RCC 7860 (cell line): ENCODE measurements around the gene ERH.

Source experiments
- DNase-seq: peaks from one replicate; pipeline ENCODE4 v3.0.0-alpha.2; 2015; ENCODE audit warnings: low spot score
- FAIRE-seq: peaks from 2 replicates; lab custom pipeline; 2012; peaks lifted over from hg19 to GRCh38; lab: Jason Lieb, UNC

ERH gene

DNA sequence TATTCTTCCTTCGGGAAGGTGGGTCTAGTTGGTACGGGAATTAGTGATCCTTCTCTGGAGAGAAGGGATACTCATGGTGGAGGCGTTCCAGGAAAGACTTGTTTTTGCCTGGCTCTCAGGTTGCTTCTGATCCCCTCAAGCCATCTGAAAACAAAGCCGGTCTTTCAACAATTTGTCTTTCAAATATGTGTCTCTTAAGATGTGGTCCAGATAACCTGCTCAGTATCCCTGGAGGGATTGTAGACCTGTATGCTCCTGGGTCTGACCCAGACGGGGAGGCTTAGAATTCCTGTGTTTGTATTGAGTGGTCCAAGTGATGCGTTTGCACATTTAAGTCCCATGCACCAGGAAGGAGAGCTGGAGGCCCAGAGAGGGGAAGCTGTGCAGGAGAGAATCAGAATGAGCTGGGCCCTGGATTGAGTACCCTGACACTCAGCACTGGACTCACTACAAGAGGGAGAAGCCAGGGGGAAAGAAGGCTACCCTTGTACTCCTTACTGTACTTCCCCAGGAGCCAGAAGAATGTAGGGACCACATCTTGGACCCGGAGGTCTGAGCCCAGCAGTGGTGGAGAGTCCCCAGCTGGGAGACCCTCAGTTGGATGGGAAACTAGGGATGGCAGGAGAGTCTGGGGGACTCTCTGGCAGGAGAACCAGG lies 40.4 kb downstream of the ERH start:
- DNase-seq: no peak
- FAIRE-seq: no peak

DNA sequence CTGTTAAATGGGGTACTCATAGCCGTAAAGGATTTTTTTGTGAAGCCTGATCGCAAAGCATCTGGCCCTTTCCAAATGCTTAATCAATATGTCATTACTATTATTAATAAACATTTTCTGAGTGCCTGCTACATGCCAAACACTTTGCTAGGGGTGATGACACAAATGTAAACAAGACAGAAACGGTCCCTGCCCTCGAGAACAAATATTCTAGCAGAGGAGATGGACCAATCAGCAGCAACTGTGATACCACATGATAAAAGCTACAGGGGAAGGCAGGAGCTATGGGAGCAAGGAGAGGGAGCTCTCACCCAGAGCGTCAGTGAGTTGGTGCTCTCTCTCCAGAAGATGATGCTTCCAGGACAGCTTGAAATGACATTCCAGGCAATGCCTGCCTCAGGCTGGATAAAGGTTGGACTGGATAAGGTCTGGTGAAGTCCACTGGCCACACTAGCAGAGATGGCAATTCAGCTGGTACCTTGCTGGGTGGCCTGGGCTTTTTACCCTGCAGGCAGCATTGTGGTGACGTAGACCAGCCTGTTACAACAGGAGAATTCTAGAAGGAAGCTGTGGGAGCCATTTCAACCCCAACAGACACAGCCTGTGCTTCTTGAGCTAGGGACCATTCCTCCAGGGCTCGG lies 41.1 kb downstream of the ERH start:
- FAIRE-seq (no peak), DNase-seq (no peak)

DNA sequence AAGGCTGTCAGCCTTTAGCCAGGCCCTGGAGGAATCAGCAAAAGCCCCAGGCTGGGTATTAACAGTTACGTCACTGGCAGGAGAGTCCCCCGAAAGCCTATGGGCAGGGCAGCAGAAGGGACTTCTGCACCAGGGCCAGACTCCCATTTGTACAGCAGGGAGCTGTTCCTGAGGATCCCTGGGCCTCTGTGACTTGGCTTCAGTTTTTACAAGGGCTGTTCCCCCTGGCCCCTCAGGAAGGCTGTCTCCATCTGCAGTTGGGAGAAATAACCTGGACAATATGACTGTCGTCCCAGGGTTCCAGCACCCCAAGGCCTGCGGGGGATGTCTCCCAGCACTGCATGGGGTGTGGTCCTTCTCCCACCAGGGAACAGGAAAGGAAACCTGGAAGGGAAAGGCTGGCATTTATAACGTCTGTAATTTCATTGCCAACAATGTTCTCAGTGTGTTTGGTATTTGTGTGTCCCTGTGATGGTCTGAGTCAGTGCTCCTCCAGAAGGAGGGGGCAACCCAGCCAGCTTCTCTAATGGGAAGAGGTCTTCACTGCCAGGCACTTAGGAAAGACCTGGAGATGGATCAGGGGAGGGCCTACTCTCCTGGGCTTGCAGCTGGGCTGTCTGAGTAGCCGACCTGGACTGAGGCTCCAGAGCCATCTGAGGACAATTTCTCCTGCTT lies 42.4 kb downstream of the ERH start:
- DNase-seq: no peak
- FAIRE-seq: no peak

DNA sequence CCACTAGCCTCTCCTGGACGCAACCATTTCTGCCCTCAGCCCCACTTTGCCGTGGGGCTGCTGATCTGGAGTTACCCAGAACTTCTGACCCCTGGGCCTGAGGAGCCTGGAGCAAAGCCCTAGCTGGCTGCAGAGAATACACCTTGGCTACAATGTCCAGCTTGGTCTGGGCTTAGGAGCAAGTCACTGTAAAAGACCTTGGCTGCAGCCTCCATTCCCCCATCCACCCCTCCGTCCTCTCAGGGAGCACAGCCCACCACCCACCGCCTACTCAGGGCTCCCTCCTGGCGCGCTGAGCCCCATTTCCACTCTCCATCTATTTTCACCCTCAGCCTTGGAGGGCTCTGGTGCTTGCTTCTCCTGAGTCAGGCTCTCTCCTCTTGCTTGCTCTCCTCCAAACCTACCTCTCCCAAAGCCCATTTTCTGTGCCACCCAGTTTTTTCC lies 42.9 kb downstream of the ERH start:
- DNase-seq: no peak
- no peak for FAIRE-seq

DNA sequence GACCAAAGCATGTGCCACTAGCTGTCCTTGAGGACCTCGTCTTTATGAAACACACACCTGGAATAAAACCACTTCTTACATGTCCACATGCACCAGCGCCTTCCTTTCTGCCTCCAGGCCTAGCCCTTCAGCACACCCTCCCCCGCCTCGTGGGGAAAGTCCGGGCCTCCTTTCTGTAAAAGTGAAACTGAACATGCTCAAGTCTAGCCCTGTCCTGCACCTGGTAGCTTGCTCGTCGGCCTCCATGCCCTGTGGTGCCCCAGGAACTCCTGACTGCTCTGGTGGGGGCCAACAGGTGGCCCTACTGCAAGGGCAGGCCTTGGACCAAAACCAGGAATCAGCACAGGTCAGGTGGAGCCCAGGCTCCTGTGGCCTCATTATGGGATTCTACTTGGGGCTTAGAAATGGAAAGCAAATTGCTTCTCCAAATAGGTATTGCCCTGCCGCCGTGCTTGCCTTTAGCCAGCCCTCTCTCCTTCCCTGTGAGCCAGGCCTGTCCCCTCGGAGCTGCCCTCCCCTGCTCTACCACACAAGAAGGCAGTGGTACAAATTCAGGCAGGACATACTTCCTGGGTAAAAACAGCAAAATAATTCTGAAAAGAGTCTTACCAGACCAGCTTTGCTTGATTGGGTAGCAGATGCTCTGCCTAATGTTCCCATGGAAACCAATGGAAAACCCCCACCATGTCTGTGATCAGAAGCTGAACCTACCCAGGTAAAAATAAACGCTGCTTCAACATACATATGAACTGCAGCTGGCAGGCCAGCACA lies 43.5 kb downstream of the ERH start:
- FAIRE-seq: no peak
- DNase-seq: no peak

DNA sequence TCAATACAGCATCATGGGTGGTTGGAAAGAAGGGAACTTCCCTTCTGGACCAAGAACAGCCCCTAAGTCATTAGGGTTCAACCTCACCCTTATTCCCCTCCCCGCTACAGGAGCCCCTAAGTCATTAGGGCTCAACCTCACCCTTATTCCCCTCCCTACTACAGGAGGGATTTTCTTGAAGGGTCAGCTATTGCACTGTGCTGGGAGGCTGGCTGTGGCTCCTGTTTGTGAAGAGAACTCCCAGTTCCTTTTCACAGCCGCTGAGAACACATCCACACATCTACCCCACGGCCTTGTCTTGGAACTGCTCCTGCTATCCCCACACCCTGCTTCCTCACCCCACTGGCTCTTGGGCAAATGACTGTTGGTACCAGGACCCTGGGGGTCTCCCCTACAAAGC lies 44.9 kb downstream of the ERH start:
- no peak for FAIRE-seq
- DNase-seq: no peak

DNA sequence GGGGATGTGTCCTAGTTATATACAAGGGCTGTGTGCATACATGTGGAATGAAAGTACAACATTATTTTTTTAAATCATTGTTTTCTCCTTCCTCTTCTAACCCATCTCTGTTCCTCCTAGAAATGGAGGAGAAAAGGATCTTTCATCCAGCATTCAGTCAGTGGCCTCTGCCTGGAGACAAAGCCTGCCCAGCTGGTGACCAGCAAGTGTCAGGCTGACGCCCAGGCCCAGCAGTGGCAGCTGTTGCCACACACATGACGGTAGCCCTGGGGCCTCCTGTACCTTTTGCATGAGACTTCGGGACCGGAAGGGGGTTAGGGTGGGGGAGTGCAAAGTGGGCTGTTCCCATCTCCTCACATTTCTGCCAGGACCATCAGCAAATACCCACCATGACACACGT lies 46.2 kb downstream of the ERH start:
- FAIRE-seq: no peak
- no peak for DNase-seq

DNA sequence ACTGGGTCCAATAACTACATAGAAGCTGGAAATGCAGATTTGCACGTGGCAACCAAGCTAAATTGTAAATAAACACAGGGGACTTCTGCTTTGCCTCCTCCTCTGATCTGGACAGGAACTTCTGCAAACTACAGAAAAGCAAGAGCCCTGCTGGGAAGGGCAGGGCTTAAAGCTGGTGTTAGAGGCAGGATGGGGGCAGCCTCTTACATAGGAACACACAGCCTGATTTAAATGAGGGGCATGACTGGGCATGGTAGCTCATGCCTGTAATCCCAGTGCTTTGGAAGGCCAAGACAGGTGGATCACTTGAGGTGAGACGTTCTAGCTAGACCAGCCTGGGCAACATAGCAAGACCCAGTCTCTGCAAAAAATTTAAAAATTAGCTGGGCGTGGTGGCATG lies 46.7 kb downstream of the ERH start:
- FAIRE-seq: no peak
- DNase-seq: no peak

DNA sequence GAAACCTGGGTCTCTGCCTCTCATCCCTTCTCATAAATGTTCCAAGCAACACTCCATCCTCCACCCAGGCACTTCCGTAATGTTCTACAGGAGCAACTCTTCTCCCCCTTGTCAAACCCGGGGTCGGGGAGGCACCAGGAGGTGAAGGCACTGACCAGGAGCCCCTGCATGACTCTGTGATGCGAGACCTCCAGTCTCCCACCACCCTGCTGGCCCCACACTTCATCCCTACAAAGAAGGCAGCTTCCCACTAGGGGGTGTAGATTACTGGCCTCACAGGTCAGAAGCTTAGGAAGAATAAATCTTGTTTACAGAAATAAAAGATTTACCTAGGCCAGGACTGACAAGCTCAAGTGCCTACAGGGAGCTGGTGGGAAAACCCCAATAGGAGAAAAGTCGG lies 47.2 kb downstream of the ERH start:
- no peak for FAIRE-seq
- no peak for DNase-seq

DNA sequence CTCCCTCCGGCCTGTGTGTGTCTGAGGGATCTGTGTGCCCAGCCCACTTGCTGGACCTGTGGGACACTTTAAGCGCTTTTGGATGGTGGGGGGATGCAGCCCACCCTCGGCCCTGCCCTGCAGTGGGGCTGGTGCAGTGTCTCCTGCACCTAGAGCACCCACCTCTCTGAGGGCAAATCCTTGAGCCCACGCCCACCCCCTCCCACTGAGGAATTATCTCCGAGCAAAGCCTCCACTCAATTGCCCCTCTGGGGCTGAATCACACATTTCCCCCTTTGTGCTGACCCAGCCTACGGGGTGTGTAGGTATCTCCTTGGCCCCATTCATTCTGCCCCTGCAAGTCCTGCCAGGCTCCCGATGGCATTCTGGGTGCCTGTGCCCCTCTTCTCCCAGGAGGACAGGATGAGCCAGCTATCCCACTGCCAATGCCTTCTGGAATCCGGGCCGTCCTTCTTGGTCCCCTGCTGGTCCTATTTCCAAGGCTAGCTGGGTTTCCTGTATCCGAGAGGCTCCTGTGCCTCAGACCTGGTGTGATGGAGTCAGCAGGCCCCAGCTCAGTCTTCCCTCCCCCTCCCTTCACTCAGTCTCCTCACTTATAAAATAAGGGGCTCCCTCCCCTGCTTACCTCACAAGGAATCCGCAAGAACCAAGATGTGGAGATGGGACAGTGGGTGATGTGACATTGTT lies 48.9 kb downstream of the ERH start:
- no peak for DNase-seq
- no peak for FAIRE-seq

DNA sequence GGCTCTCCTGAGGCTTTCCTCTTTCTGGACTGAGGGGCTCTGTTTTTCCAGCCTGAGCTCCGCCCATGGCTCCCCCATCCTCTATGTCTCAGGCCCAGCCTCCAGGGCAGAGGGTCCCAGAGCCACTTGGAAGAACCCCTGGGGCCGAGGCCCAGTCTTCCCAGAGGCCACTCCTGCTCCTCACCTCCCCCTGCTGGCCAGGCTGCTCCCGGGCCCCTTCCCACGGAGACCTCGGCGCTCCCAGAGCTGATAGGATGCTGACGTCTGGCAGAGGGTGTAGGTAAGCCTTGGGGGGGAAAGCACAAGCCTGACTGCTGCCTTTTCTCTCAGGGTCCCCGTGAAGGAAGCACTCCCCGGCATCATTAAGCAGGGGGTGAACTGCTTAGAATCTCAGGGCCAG lies 51.4 kb downstream of the ERH start:
- FAIRE-seq (no peak), DNase-seq (no peak)

DNA sequence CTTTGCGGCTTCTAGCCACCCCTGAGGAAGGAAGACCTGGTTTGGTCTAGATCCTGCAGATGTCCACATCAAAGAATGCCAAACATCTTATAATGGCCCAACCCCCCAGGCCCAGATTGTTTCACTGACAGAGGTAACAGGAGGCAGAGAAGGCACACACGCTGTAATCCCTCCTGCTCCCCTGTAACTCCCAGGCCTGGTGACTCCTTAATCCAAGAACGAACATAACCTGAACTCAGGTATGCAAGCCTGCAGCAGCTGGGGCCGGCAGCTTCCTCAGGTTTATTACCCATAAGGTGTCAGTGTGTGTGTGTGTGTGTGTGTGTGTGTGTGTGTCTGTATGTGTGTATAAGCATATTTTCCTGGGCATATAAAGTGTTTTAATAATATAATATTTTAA lies 52.7 kb downstream of the ERH start:
- FAIRE-seq: no peak
- no peak for DNase-seq

DNA sequence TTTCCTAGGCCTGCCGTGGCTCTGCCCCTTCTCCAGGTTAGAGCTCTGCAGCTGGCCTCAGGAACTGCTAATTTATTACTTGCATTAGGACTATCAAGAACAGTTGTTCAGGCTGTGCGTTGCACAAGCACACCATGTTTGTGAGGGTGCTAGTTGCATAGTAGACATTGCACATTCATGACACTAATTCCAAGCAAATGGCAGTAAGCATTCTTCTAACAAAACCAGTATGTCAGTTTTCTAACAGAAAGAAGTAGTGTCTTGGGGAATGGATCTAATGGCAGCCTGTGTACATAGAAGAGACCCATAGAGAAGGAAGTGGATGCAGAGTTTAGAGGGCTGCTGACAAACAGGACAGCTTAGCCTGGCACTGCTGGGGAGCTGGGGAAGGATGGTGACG lies 53.9 kb downstream of the ERH start:
- no peak for DNase-seq
- FAIRE-seq: no peak

DNA sequence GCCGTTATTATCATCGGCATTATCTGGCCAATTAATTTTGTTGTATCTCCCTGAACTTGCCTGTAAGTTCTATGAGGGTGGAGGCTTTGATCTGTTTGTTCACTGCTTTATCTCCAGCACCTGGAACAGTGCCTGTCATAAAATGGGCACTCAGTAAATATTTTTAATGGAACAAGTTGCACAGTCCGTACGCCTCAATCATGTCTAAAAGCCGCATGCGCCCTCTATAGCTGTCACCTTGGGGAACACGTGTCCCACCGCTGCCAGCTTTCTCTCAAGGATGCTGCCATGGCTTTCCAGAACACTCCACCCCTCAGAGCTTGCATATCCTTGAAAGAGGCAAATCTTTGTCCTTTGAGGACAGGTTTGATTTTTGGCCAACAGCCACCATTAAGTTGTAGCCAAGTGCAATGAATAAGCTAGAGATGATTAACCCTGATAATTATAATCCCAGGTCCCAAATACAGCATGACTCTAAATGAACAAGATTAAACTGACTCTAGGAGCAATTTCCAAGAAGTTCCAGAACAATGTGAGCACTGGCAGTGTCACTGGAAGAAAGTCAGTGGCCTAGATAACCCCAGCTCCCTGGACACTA lies 55.1 kb downstream of the ERH start:
- no peak for FAIRE-seq
- no peak for DNase-seq

DNA sequence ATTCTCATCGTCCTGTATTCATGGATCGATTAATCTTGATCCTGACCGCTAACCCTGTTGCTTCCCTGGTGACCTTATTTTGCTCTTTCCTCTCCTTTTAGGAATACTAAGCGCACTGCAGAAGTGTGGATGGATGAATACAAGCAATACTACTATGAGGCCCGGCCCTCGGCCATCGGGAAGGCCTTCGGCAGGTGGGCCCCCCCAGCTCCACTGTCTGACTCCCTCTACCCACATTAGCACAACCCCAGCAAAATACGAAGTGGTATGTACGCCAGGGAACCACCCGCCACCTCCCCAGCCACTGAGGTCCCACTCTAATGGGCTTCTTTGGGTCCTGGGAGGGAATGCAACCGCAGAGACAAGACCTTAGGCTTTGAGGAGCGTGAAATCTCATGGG lies 58.7 kb downstream of the ERH start:
- FAIRE-seq (no peak), DNase-seq (no peak)

DNA sequence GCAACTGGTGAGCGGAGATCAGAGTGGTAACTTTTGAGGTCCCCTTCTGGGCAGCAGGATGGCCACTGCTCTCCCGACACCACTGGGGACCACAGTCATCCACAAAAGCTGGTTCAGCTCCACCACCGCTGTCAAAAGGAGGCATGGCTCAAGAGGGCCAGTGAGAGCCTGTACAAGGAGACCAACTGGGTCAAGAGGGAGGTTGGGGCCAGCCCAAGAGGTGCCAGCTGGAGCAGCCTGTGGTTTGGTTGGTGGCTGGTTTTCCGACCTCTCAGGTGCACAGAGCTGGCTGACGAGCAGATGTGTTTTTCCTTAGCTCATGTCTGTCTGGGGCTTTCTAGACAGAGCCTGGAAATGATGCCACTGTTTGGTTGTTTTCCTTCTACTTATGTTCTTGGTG lies 60.1 kb downstream of the ERH start:
- FAIRE-seq (no peak), DNase-seq (no peak)

DNA sequence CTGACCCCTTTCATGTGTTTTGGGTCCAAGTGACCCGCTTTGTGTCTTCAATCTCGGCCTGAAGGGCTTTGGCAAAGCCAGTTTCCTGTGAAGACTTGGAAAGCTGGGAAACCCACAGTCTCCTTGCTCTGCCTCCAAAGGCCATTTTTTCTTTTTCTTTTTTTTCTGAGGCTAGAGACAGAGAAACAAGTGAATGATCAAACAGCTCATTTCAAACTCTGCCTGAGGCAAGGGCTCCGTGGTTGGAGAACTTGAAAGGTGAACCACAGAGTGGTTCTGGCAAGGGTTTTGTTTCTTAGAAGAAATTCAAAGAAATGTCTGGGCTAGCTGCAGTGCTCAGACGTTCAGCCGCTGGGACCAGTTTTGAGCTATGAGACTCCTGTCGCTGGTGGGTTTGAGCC lies 62.7 kb downstream of the ERH start:
- no peak for FAIRE-seq
- DNase-seq: no peak

DNA sequence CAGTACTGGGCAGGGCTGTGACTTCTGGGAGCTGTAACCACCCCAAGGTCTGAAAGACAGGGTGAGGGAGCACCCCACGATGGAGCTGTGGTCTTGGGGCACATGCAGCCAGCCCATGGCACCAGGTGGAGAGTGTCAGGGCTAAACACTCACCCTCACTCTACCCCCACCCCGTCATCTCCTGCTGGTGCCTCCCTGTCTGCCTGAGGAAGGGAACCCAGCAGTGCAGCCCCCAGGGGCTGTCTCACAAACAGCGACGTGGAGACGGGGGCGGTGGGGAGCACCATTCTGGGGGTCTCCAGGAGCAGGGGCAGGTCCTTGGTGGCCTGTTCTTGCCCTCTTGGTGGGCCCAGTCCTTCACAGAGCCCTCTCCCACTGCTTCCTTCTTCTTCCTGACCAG lies 63.5 kb downstream of the ERH start:
- no peak for DNase-seq
- FAIRE-seq: no peak

DNA sequence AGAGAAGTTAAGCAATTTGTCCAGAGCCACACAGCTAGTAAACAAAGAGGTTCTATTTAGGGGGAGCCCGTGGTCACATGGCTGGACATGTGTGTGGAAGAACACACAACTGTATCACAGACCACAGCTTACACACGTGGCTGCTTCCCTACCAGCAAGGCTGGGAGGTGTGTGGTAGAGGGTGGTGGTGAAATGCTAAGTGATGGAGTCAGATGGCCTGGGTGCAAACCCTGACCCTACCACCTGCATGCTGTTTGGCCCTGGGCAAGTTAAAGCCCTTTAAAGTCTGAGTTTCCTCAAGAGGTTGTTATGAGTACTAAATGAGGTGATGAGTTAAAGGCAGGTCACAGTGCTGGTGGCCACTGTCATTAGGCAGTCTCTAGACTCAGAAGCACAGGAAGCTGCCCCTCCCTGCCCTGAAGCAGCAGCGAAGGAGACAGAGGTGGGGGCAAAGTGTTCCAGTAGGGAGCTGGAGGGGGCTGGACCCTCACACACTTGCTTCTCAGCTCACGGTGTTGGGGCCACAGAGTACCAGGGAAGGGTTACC lies 64.2 kb downstream of the ERH start:
- DNase-seq (no peak), FAIRE-seq (no peak)

DNA sequence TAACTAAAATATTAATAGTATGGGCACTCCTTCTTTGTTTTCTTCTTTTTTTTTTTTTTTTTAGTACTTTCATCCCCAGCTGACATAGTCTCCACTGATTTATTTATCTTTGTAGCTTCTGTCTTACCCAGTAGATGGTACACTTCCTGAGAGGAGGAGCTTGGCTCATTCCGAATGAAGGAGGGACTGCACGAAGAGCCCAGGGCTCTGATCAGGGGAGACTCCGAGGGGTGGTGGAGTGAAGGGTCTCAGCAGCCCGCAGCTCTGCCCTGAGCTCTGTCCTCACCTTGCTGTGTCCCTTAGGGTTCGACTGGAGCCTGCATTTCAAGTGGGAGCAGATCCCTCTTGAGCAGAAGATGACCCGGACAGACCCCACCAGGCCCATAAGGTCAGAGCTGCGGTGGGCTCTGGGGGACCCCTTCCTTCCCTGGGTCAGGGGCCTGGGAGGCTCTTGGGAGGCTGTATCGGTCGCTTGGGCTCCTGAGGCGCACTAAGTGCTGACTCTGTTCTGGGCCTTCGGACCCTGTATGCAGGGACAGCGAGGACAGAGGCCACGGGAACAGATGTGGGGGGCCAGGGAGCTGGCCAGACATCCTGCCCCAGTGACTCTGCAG lies 65.2 kb downstream of the ERH start:
- FAIRE-seq (no peak), DNase-seq (no peak)
